Measurements from ENCODE around the gene GBE1. TPM values are rescaled to one million over a fixed set of nuclear protein-coding genes. Genes with fewer than 3 reads are reported as not detected.
A peak's percentile ranks its signal among the peaks of the same experiment; 100 is the strongest.
"Not testable (repeated sequence)": the region's sequence is repeated elsewhere in the genome, so short reads cannot be mapped to it uniquely, and the experiment has no call there.

The GBE1 gene
- polyA plus RNA-seq, 10 donors, result 8.6 to 12.4 (median 10.9) TPM

DNA sequence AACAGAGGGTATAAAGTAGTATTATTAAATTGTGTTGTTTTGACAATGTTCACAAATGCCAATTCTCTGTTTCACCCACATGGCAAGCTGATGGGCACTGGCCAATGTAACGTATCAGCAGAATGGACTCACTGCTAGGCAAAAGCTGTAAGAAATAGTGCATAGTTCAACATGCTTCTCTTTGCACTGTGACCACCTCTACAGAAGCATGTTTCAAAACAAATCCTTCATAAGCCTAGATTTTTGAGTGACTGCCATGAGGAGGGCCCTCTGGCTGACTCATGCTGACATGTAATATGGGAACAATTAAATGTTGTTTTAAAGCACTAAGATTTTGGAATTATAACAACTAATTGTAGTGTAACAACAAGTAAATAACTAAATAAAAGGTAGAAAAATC lies 3.2 kb downstream of the GBE1 start:
- DNase-seq, result peak in 1 of 3 donors; percentile 57

DNA sequence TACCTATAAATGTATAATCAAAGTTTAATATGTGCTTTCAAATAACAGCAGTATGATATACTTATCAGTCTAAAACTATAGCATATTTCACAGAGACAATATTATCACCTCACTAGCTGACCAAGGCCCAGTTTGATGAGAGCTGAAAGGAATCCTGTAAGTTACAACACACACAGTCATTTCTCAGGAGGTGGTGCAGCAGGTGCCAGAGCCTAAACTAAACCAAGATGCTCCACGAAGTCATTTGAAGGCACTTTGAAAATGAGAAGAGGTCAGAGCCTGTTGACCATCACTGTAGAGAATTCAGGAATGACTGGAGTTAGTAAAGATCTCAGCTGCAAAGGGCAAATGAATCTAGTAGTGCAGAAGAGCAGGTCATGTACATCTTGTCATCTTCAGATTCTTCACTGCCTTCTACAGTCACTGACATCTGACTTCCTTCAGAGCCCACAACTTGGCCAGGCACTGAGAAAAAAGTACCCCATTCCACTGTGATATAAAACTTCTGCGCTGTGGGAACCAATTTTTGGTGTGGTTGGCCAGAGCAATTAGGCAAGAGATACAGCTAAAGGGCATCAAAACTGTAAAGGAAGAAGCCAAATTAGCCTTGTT lies 7.9 kb downstream of the GBE1 start:
- no peak for DNase-seq

DNA sequence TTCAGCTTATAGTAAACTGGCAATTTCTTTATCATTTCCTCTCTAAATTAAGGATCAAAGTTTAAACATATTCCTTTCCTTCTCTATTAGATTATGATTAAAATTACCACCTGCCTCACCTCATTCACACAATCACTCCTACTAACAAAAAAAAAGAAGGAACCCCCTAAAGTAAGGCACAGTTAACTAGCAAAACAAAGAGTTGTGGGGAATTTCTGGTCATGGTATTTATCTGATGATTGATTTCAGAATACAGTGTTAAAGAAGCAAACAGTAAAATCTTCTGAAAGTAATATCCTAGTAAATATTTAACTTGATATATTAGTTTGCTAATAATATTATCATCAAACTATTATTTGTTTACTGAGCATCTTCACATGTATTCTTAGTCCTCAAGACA lies 8.8 kb downstream of the GBE1 start:
- DNase-seq, result no peak

DNA sequence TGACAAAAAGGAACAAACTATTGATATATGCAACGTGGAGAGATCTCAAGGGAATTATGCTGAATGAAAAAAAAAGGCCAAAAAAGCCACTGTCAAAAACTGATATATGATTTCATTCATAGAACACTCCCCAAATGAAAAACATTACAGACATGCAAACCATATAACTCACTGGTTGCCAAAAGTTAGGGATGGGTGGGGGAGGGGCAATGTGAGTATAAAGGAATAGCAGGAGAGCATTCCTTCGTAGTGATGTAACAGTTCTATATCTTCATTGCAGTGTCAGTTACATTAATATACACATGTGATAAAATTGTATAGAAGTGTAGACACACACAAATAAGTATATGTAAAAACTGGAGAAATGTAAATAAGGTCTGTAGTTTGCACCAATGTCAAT lies 12.2 kb downstream of the GBE1 start:
- DNase-seq, result peak in 1 of 3 donors; percentile 76

DNA sequence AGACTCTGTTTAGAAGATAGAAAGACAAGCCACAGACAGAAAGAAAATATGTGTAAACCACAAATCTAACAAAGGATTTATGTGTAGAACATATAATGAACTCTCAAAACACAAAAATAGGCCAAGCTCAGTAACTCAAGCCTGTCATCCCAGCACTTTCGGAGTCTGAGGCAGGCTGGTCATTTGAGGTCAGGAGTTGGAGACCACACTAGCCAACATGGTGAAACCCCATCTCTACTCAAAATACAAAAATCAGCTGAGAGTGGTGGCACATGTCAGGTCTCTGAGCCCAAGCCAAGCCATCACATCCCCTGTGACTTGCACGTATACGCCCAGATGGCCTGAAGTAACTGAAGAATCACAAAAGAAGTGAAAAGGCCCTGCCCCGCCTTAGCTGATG lies 14.2 kb downstream of the GBE1 start:
- DNase-seq, result not testable (repeated sequence)

DNA sequence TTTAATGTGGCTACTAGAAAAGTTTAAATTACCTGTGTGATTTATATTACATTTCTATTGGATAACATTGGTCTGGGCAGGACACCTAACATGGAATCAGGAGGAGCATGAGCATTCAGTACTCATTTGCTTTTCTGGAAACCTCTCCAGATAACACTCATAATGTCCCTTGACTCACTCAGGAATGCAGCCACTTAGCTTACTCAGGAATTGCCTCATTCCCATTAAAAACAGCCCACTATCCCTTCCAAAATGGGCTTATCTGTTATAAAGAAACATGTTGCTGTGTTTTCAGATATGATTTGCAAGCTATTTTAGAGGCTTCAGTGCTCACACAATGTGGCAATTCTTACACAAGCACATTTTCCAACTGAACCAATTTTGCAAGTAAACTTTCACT lies 17.1 kb downstream of the GBE1 start:
- DNase-seq, result peak in 1 of 3 donors; percentile 89

DNA sequence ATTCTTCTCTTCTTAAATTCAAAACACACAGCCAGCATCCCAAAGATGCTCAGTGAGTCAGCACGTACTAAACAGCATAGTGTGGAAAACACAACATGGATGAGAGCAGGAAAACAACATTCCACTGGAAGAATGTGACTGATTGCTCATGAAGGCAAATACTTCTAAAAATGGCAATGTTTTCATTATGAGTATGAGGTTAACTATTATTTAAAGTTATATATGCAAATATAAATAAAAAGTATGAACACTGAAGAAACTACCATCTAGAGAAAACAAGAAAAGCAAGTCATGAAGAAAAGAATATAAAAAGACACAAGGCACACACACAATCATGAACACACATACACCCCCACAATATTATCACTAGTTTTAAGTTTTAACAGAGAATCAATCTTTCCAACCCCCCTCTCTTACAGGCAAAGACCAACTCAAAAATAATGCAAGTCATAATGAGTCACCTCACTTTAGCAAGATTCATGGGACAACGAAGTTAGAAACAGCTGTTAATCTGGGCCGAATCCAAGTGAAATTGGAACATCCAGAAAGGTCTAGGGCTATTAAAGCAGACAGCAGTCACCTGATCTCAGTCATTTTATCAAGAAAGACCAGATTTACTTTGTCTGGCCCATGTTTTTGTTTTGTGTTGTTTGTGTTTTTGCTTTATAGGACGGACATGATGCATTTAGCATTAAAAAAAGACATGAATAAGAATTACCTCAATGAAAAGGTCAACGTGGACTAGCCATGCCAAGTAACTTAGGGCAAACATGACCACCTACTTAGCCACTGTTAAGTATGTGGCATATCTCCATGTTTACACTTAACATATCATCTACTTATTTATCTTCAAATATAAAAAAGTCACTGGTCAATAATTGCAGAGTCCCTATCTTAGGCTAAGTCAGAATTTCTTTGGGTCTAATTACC lies 18.1 kb downstream of the GBE1 start:
- DNase-seq, result peak in 2 of 3 donors; percentile 22 to 94

DNA sequence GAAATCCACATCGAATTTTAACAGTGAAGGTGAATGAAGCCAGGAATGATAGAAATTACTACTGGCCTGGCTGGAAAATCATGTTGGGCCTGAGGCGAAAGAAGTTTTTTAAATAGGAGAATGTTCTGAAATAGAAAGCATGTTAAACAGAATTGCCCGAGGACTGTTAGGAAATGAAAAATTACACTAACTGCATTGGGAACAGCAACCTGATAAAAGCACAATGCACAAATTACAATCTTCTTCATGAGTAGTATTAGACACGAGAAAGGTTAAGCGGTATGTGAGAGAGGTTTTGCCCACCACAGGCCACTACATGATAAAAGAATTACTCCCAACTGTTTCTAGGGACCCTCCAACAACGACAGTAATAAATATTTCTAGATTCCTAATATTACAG lies 18.9 kb downstream of the GBE1 start:
- DNase-seq, result no peak

DNA sequence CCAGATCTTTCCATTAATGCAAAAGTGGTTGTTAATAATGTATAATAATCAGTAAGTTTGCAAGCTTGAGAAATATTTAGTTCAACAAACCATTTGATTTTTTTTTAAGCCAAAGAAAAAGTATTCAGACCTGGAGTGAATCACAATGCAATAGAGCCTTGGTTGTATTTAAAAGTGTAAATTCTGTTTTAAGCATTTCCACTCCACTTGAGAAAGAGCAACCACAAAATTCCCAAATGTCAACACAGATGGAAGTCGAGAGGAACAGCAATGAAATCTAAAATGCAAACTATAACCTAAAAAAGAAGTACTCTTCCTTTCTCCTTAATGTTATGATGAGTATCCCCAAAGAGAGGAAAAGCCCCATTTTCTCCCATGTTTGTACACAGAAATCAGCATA lies 20.2 kb downstream of the GBE1 start:
- DNase-seq, result no peak

DNA sequence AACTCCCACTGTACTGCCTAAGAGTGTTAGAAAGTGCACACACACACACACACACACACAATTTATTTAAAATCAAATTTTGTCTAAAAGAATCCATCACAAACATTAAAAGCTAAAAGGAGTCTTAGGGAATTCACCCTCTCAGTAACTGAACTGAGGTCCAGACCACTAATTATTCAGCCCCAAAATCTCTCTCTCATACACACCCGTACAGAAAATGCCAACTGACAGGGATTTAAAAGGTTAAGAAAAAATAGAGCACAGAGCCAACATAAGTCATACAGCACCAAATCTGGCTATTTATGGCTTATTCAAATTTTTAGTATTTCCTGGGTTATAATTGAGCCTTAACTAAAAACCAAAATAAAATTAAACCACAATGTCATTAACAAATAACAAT lies 20.7 kb downstream of the GBE1 start:
- no peak for DNase-seq

DNA sequence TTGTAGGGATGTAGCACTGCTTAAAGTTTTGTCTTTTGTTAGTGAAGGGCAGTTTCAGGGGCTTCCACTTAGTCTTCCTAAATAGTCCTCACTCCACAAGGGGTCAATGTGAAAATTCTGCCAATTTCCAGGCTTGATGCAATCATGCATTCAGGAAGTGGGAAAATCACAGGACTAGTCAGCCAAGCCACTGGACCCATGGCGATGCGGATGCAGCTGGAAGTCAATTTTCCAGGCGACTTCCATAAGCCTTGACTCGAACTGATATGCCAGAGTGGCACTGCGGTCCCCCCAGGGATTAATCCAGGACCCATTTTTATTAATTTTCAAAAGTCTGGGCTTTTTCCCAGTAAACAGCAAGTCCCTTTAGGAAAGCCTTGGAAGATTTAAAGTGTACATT lies 26.1 kb downstream of the GBE1 start:
- no peak for DNase-seq

DNA sequence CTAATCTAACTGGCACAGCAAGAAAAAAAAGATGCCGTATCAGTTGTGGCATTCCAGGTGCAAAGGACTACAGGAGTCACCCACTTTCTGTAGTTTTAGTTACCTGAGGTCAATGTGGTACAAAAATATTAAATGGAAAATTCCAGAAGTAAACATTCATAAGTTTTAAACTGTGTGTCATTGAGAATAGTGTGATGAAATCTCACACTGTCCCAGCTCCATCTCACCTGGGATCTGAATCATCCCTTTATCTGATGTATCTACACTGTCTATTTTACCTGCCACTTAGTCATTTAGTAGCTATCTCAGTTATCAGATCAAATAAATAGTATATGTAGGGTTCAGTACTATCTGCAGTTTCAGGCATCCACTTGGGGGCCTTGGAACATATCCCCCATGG lies 26.7 kb downstream of the GBE1 start:
- no peak for DNase-seq

DNA sequence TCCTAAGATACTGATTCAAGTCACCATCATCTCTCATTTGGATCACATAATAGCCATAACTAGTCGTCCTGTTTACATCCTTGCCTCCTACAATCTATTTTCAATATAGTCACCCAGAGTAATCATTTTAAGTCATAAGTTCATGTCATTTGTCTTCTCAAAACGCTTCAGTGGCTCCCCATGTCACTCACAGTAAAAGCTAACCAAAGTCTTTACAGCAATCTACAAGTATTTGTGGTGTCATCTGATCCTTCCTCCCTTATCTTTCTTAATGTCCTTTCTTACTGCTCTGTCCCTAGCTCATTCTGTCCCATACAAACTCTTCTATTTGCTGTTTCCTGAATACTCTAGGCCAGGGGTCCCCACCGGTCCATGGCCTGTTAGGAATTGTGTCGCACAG lies 28.8 kb downstream of the GBE1 start:
- no peak for DNase-seq

DNA sequence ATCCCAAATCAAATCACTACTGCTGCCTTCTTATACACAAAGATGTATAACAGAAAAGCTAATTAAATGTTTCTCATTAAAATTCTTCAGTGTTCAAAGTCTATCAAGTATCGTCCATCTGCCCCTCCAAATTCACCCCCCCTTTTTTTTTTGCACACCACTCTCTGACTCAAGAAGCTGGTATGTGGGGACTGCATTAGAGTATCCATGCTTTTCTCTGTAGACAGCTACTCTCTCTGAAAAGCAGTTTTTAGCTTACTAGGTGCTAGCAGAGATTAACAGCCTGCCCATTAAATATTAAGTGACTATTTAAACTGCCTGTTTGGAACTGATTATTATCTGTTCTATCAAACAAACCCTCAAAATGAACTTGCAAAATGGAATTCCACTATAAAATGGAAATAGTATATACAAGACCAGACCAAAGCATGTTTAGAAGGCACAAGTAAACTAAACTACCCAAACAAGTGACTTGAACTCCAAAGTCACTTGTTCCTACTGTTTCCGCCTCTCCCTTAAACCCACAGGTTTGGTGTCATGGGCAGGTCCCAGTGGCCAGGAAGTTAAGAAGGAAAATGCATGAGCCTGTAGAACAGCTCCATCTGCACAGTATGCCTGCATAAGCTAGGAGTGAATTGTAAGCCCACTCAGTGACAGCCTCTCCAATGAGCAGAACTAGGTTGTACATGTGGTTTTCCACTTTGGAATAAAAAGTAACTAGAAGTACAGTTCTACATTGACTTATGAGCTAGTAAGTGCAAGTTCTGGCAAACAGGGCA lies 32.5 kb downstream of the GBE1 start:
- DNase-seq, result peak in 1 of 3 donors; percentile 47

DNA sequence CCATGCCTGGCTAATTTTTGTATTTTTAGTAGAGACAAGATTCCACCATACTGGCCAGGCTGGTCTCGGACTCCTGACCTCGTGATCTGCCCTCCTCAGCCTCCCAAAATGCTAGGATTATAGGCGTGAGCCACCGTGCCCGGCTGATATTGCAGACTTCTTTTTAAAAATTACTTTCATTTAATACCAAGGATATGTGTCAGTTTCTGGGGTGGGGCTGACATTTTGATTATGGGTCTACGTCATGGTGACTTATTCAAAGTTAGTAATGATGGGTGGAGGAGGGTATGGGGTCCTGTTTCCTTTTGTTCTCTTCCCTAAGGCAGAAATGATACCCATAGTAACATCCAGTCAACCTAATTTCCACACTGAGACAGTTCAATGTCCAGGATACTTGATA lies 34.7 kb downstream of the GBE1 start:
- no peak for DNase-seq

DNA sequence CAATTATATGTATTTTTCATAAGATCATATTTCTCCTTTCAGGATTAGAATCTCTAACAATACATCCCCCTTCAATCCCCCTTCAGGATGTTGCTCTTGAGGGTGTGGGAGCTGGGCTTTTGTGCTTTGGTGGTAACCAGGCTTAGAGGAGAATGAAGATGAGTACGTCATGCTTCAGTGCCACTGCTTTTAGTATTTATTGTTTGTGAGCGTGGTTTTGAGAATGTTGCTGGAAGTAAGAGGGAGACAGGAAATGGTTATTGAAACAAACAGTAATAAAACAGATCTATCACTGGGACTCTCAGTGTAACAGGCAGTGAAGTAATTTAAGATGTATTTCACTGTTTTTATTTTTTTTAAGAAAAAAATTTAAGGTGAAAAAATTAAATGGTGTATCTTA lies 35.3 kb downstream of the GBE1 start:
- no peak for DNase-seq

DNA sequence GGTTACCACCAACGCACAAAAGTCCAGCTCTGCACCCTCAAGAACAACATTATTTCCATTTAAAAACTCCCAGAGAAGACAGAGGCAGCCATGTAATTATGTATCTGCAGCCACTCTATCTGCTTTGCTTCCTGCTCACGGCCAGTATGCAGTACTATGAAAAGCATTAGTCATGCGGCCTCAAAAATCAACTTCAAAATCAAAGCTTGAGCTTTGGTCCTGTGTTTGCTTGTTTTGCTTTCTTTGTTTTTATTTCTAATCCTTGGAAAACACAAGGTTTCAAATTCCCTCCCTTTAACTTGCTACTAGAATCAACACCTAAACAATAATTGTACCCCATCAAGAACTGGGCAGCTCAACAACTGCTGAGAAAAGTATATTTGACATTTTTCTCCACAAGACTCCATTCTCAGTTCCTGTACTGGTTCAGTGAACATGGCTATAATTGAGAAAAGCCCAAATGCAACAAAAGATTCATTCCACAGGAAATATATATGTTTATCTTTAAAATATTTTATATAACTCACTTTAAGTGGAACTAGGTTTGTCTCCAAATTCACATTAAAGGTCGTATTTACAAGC lies 37.6 kb downstream of the GBE1 start:
- DNase-seq, result no peak

DNA sequence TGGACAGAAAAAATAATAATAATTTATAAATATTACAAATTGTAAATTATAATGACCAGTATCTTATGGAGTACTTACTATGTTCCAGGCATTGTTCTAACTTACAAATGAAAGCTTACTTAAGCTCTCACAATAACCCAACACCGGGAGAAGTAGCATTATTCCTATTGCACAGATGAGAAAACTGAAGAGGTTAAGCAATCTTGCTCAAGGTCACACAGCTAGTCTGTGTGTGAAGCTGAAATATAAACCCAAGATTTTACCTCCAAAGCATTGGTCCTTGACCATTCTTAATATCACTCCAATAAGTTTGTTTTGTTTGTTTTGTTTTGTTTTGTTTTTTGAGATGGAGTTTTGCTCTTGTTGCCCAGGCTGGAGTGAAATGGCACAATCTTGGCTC lies 43.1 kb downstream of the GBE1 start:
- no peak for DNase-seq

DNA sequence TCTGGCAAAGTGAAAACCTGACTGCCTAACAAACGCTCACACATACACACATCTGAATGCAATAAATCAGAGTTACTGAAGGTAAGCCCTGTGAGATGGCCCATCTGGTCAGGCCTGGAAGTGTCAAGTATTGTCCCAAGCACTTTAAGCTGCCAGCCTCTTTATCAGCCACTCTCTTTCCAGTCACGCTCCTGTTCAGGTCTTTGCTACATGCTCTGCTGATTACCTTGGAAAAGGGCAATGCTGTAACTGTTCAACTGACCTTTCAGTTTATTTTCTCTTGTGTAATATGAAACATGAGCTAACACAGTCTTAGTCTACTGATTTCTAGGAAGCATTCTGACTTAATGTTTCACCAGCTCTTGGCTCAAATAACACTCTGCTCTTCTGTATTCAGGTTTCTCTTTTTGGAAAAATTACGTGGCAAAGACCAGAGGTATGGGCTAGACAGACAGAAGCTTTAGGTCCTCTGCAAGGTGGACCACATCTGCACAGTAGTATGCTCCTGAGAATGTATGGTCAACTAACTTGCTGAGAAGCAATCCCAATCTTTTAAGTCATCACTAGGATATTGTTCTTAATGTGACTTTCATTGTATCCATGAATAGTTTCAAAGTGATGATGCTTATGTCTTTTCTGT lies 44.5 kb downstream of the GBE1 start:
- DNase-seq, result no peak

DNA sequence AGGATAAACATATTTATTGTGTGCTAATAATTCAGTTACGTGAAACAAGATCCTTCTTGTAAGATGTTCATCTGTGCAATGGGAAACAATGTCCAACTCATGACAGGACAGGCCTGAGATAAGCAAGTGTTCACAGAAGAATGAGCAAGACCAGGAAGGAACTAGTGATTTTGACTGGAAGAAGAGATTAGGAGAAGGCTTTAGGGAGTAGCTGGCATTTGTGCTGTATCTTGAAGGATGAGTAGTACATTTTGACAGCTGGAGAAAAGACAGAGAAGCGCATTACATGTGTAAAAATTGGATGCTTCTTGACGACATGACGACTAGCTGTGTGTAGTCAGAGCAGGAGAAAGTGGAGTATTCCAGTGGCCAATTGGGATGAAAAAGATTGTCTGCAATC lies 48.4 kb downstream of the GBE1 start:
- no peak for DNase-seq

DNA sequence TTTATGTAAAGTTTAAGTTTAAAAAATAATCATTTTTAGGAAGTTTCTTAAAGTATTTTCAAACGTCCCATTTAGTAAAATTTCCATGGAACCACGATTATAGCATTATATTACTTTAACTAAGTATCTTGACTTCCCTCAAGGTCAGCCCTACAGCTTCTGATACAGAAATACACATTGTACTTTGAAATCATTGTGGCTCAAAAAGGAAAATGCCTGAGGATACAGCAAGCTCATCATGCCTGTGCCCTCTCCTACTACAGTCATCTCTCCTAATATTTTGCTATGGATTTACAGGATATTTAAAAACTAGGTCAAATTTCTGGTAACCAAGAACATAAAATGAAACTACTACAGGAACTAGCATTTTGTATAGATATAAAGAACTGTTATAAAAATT lies 51.8 kb downstream of the GBE1 start:
- no peak for DNase-seq

DNA sequence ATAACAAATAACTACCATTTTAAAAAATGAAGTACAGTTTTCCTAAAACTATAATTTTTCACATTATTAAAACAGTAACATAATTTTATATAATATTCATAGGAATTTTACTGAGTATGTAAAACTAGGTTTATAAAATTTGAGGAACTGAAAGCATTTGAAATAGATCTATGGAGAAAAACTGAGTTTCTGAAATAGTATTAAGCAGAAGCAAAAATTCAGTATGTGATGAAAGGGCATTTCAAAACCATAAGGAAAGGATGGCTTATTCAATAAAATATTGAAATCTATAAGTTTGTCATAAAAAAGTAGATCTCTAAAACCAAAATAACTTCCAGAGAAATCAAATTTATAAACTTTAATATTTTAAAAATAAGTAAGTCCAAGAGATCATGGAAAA lies 53.4 kb downstream of the GBE1 start:
- DNase-seq, result no peak

Measured in muscle of back (tissue), 11 donors.